ENCODE measurements around the gene ARHGEF40.

The ARHGEF40 gene

DNA sequence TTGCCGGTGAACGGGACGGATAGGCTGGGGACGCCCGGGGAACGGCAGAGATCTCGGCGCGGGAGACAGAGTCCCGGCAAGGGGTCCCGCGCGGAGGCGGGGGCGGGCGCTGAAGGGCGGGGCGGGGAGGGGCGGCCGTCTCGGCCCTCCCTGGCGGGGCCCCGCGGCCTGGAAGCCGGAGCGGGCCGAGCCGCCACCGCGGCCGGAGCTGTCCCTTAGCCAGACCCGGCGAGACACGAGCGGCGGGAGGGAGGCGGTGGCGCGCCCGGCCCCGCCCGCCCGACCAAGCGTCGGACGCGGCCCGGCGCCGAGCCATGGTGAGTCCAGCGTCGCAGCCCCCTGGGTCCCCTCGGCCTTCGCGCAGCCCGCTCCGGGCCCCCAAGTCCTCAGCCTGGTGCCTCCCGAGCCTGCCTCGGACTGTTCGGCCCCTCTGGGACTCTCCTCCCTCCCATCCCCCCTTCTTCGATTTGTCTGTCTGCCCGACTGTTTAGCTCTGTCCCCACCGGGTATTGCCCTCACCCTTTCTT, at the start of gene ARHGEF40:
ARHGEF40 (plus strand) TSS at position 222 of the 527 bp plus-strand sequence; CDS start at position 315, 93 bp downstream.
- TF ChIP-seq, protein P1, sequence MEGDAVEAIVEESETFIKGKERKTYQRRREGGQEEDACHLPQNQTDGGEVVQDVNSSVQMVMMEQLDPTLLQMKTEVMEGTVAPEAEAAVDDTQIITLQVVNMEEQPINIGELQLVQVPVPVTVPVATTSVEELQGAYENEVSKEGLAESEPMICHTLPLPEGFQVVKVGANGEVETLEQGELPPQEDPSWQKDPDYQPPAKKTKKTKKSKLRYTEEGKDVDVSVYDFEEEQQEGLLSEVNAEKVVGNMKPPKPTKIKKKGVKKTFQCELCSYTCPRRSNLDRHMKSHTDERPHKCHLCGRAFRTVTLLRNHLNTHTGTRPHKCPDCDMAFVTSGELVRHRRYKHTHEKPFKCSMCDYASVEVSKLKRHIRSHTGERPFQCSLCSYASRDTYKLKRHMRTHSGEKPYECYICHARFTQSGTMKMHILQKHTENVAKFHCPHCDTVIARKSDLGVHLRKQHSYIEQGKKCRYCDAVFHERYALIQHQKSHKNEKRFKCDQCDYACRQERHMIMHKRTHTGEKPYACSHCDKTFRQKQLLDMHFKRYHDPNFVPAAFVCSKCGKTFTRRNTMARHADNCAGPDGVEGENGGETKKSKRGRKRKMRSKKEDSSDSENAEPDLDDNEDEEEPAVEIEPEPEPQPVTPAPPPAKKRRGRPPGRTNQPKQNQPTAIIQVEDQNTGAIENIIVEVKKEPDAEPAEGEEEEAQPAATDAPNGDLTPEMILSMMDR (IDR thresholded peaks at IDR 0.05; ENCODE audit: low read depth, low read length) = no peak
- peak within 1 kb of the TSS; percentile 67 to 76 for H3K4me3 ChIP-seq (replicated peaks in 1 of 2; ENCODE audit: low read depth in 2 of 2, low read length in 2 of 2)
- DNase-seq (ENCODE audit: low read depth in 2 of 2) = peak; percentile 34 to 54

DNA sequence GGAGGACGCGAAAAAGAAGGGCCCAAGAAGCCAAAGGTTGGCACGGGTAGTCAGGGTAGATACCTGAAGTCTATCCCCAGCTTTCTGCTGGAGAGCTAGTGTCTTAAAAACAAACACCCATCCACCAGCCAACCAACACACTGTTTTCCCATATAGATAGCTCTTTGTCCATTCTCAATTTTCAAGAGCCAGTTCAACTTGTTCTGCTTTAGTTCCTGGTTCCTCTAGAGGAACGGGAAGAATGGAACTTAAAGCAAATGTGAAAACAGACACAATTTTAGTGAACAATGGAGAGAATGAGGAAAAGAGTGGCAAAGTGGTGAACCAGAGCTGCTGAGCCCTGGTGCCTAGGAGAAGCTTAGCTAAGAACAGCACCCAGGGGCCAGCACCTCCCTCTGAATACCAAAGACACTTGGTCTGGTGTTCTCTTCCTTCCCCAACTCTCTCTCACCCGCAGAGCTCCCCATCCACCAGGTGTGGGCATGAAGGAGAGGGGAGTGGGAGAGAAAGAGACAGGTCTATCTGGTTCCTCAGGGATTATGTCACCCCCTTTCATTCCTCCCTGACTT, 49.0 kb upstream of the ARHGEF40 start:
- DNase-seq (ENCODE audit: low read depth in 2 of 2) = no peak
- TF ChIP-seq, protein P1 (IDR thresholded peaks at IDR 0.05; ENCODE audit: low read depth, low read length) = no peak

DNA sequence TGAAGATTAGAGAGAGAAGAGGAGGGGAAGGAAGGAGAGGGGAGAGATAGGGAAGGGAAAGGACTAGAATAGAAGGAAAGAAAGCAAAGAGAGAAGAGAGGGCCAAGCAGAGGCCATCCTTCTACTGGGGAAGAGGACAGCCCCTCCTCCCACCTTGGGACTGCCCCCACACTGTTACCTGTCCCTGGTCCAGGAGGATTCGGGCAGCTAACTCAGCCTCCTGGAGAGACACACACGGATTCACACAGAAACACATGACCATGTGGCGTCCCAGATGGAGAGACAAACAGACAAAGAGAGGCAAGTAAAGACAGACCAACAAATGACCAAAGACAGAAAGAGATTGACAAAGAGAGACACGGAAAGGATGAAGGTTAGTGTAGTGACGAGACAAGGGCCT, 47.4 kb upstream of the ARHGEF40 start:
- TF ChIP-seq, protein P1 (IDR thresholded peaks at IDR 0.05; ENCODE audit: low read depth, low read length) = no peak
- DNase-seq (ENCODE audit: low read depth in 2 of 2) = no peak
- no peak overlapping the region for H3K4me3 ChIP-seq (replicated peaks in 1 of 2; ENCODE audit: low read depth in 2 of 2, low read length in 2 of 2)

More for the DNA sequence above, 49.0 kb upstream of the ARHGEF40 start:
- H3K4me3 ChIP-seq (replicated peaks in 1 of 2; ENCODE audit: low read depth in 2 of 2, low read length in 2 of 2) = no peak overlapping the region

DNA sequence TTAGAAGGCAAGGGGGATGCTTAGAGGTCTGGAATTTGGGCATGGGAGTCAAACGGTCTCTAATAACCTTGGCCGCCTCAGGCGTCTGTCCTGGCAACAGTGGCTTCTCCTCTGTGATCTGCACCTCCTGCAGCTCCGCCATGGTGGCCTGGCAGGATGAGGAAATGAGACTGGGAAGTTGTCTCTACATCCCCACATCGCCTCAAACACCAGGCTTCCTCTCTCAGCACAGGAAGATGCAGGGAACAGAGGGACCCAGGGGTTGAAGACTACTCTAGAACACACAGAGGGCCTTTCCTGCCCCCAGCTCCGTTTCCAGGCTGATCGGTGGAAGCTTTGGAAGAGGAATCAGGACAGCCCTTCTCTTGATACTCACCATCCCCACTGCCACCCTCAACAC, 46.9 kb upstream of the ARHGEF40 start:
- no peak for DNase-seq (ENCODE audit: low read depth in 2 of 2)
- TF ChIP-seq, protein P1 (IDR thresholded peaks at IDR 0.05; ENCODE audit: low read depth, low read length) = no peak
- no peak overlapping the region for H3K4me3 ChIP-seq (replicated peaks in 1 of 2; ENCODE audit: low read depth in 2 of 2, low read length in 2 of 2)

DNA sequence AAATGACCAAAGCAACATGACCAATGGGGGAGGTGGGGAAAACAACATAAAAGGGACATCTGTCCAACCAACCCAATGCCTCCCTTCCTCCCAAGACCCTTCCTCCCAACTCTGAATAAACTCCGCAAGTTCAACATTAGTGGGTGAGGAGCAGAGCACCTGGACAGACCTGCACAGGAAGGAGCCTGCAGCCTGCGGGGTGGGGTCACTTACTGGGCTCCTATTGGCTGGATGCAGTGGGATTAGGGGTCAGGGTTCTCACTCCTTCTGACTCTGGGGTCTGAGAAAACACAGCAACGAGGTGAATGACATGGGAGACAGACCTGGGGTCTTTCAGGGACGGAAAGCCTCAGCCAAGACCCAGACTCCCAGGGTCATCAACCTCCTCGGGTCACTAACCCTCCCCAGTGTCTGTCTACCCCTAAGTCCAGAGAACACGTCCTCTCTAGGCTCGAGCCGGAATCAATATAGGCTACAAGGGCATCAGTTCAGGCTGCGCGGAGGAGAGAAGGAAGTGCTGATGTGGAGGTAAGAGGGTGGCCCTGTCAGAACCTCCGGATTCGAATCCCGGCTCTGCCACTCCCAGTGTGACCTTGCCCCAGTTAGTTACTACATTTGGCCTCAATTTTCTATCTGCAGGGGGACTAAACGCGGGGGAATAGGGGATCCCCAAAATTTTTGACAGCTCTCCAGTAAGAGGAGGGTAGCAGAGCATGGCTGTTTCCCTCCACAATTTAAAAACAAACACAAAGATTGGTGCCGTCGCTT, 46.1 kb upstream of the ARHGEF40 start:
- TF ChIP-seq, protein P1 (IDR thresholded peaks at IDR 0.05; ENCODE audit: low read depth, low read length) = no peak
- peak overlapping the region in 1 of 2 donors; percentile 69 for H3K4me3 ChIP-seq (replicated peaks in 1 of 2; ENCODE audit: low read depth in 2 of 2, low read length in 2 of 2)
- DNase-seq (ENCODE audit: low read depth in 2 of 2) = no peak

DNA sequence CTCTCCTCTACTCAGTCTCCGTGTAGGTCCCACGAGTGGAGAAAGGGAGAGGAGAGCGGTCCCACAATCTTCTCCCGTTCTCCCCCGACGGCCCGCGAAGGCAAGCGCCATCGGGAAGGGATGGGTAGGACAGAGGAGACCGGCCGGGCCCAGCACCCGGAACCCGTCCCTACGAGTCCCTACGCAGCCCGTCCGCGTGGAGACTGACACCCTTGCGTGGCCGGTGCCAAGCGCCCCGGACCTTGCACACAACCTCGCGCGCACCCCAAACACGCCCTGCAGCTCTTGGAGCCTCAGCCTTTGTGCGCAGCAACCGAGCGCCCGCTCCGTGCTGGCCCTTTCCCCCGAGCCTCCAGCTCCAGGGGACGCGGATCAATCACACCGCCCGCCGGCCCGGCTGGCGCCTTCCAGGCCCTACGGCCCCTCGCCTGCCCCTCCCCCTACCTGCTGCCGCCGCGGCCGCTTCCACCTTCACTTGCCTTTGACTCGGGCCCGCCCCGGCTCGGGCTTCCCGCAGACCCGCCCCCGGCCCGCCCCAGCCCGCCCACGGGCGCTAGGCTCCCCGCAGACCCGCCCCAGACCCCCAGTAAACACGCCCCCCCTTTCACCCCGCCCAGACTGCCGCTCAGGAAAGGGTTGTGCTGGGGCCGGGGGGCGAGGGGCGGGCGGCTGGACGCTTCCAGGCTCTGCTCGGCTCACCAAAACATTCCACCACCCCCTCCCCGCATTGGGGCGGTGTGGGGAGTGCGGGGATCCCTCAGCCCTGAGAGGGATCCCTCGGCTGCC, 45.3 kb upstream of the ARHGEF40 start, which contains the start of gene NDRG2:
NDRG2 (minus strand) TSS at position 477 of the 786 bp plus-strand sequence. CDS start 1,746 bp downstream, outside the sequence.
- DNase-seq (ENCODE audit: low read depth in 2 of 2) = peak in 1 of 2 donors; percentile 63
- H3K4me3 ChIP-seq (replicated peaks in 1 of 2; ENCODE audit: low read depth in 2 of 2, low read length in 2 of 2) = peak within 1 kb of the TSS; percentile 30 to 69
- TF ChIP-seq, protein P1 (IDR thresholded peaks at IDR 0.05; ENCODE audit: low read depth, low read length) = no peak
